Upper lobe of left lung (tissue), 4 donors: ENCODE data around the gene SETD4.

ENCODE experiments used
- EP300 ChIP-seq, 4 donors: sonication (generic); formaldehyde crosslinking; IDR thresholded peaks; one replicate each; pipeline ENCODE4 v1.5.1; 2017; ENCODE audit warnings: antibody characterized with exemption in 4 of 4, control low read depth in 2 of 4
- POLR2A ChIP-seq, 4 donors: fragments of 450-650 bp; IDR thresholded peaks; one replicate each; pipeline ENCODE4 v1.5.1; 2016 to 2017; ENCODE audit warnings: antibody characterized with exemption in 4 of 4, mild to moderate bottlenecking in 2 of 4
- POLR2AphosphoS5 ChIP-seq, 2 donors: sonication (generic); formaldehyde crosslinking; IDR thresholded peaks; one replicate each; pipeline ENCODE4 v1.5.1; 2017; ENCODE audit warnings: antibody characterized with exemption in 2 of 2
- TF ChIP-seq, protein P1 (sequence below), 6 experiments: fragments of 450-650 bp in 4 of 6; fragments of 200-600 bp in 2 of 6; sonication (generic) in 2 of 6; IDR thresholded peaks; one replicate each; pipeline ENCODE4 v1.5.1; 2016 to 2019; ENCODE audit warnings: antibody characterized with exemption in 6 of 6

DNA sequence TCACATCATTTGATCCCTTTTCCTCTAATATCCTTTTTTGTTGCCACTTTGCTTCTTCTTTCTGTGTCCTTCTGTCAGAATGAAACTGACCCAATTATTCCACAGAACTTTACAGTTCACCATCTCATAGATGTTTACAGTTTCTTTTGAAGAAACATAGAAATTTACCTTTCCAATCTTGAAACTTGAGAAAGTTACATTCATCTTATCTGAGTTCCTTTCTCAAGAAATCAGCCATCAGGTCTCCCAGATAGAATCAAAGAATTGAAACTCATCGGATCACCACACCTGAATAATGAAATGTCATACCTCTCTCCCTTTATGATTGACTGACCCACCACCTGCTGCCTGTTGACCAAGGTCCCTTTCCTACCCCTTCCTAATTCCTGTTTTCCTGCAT, 33.2 kb upstream of the SETD4 start:
- TF ChIP-seq EP300 (IDR thresholded peaks at IDR 0.05) (no peak), POLR2A (IDR thresholded peaks at IDR 0.05) (no peak), POLR2AphosphoS5 (IDR thresholded peaks at IDR 0.05) (no peak)
- TF ChIP-seq, protein P1, sequence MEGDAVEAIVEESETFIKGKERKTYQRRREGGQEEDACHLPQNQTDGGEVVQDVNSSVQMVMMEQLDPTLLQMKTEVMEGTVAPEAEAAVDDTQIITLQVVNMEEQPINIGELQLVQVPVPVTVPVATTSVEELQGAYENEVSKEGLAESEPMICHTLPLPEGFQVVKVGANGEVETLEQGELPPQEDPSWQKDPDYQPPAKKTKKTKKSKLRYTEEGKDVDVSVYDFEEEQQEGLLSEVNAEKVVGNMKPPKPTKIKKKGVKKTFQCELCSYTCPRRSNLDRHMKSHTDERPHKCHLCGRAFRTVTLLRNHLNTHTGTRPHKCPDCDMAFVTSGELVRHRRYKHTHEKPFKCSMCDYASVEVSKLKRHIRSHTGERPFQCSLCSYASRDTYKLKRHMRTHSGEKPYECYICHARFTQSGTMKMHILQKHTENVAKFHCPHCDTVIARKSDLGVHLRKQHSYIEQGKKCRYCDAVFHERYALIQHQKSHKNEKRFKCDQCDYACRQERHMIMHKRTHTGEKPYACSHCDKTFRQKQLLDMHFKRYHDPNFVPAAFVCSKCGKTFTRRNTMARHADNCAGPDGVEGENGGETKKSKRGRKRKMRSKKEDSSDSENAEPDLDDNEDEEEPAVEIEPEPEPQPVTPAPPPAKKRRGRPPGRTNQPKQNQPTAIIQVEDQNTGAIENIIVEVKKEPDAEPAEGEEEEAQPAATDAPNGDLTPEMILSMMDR (IDR thresholded peaks at IDR 0.05): no peak
